ENCODE results near the gene MAPK1.
A peak's percentile ranks its signal among the peaks of the same experiment; 100 is the strongest.
"Not testable (repeated sequence)": the region's sequence is repeated elsewhere in the genome, so short reads cannot be mapped to it uniquely, and the experiment has no call there.

MAPK1 gene

GRCh38 chr22:21817497-21817853 is 50.0 kb downstream of the MAPK1 start:
- DNase-seq: not testable (repeated sequence)

- peak; percentile 84 for DNase-seq
These were observed 50.5 kb downstream of the MAPK1 start for GRCh38 chr22:21816787-21817496.

GRCh38 chr22:21816472-21816786 is 51.0 kb downstream of the MAPK1 start:
- DNase-seq: no peak

- DNase-seq: no peak
These were observed 51.5 kb downstream of the MAPK1 start for GRCh38 chr22:21815958-21816357.

GRCh38 chr22:21815357-21815756 is 52.1 kb downstream of the MAPK1 start:
- no peak for DNase-seq

- no peak for DNase-seq
These were observed 55.5 kb downstream of the MAPK1 start for GRCh38 chr22:21811982-21812381.

GRCh38 chr22:21807544-21808529 is 59.6 kb downstream of the MAPK1 start:
- DNase-seq: no peak

GRCh38 chr22:21805325-21805724 is 62.1 kb downstream of the MAPK1 start:
- not testable (repeated sequence) for DNase-seq

- no peak for DNase-seq
These were observed 63.6 kb downstream of the MAPK1 start for GRCh38 chr22:21803811-21804249.

GRCh38 chr22:21802673-21803072 is 64.8 kb downstream of the MAPK1 start:
- no peak for DNase-seq

GRCh38 chr22:21802056-21802455 is 65.4 kb downstream of the MAPK1 start:
- DNase-seq: no peak

GRCh38 chr22:21801304-21801644 is 66.2 kb downstream of the MAPK1 start:
- DNase-seq: not testable (repeated sequence)

GRCh38 chr22:21800552-21801303 is 66.7 kb downstream of the MAPK1 start:
- DNase-seq: no peak

- no peak for DNase-seq
These were observed 69.8 kb downstream of the MAPK1 start for GRCh38 chr22:21797444-21798221.

- no peak for DNase-seq
These were observed 70.6 kb downstream of the MAPK1 start for GRCh38 chr22:21796863-21797262.

GRCh38 chr22:21796231-21796630 is 71.2 kb downstream of the MAPK1 start:
- DNase-seq: no peak

GRCh38 chr22:21793716-21794115 is 73.7 kb downstream of the MAPK1 start:
- not testable (repeated sequence) for DNase-seq

GRCh38 chr22:21791635-21792625 is 75.5 kb downstream of the MAPK1 start:
- no peak for DNase-seq

- not testable (repeated sequence) for DNase-seq
These were observed 76.4 kb downstream of the MAPK1 start for GRCh38 chr22:21790849-21791610.

- no peak for DNase-seq
These were observed 77.1 kb downstream of the MAPK1 start for GRCh38 chr22:21790359-21790758.

GRCh38 chr22:21787565-21787964 is 79.9 kb downstream of the MAPK1 start:
- not testable (repeated sequence) for DNase-seq

Measured in amniotic stem cell (primary cell).